Measurements from ENCODE around the gene KCNJ11.

Gene KCNJ11

DNA sequence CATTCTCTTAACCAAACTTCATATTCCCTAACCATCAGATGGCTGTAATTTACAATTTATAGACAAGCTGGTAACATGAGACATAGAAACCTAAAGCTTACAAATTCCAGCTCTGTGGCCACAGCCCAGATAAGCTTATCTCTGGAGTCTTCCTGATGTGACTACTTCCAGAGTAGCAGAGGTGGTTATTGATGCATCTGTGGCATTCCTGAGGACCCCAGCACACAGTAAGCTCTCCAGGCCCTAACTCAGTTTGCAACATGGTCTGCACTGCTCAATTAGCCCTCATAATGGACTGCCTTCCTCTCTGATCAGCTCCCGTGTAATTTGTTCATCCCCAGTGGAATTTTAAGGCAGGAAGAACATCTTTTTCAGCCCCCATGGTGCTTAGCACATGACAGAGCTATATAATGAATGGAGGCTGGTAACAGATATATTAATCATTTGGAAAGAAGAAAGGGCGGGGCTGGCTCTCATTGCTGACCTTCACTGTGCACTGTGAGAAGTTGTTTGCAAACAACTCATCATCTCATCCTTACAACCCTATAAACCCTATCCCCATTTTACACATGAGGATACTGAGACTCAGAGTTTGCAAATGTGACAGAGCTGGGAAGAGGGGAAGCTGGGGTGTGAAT, 30.1 kb upstream of the KCNJ11 start:
- TF ChIP-seq, protein P1, sequence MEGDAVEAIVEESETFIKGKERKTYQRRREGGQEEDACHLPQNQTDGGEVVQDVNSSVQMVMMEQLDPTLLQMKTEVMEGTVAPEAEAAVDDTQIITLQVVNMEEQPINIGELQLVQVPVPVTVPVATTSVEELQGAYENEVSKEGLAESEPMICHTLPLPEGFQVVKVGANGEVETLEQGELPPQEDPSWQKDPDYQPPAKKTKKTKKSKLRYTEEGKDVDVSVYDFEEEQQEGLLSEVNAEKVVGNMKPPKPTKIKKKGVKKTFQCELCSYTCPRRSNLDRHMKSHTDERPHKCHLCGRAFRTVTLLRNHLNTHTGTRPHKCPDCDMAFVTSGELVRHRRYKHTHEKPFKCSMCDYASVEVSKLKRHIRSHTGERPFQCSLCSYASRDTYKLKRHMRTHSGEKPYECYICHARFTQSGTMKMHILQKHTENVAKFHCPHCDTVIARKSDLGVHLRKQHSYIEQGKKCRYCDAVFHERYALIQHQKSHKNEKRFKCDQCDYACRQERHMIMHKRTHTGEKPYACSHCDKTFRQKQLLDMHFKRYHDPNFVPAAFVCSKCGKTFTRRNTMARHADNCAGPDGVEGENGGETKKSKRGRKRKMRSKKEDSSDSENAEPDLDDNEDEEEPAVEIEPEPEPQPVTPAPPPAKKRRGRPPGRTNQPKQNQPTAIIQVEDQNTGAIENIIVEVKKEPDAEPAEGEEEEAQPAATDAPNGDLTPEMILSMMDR (IDR thresholded peaks at IDR 0.05) = no peak
- Histone ChIP-seq H3K4me1 (ENCODE audit: control insufficient read depth in 1 of 2, insufficient read depth in 1 of 2, low read depth in 1 of 2, low read length in 1 of 2) (no peaks in the 10 kb centered on the region), H3K9me3 (no peaks in the 10 kb centered on the region), H3K4me3 (ENCODE audit: low read depth in 1 of 2, low read length in 1 of 2) (no peak overlapping the region), H3K27ac (no peak overlapping the region), H3K36me3 (no peaks in the 10 kb centered on the region), H3K27me3 (peaks cover 4% of the 10 kb centered on the region)

GRCh38 chr11:17416492-17416891, 28.0 kb upstream of the KCNJ11 start:
- H3K4me1 ChIP-seq (ENCODE audit: control insufficient read depth in 1 of 2, insufficient read depth in 1 of 2, low read depth in 1 of 2, low read length in 1 of 2) = no peaks in the 10 kb centered on the region
- no peaks in the 10 kb centered on the region for H3K9me3 ChIP-seq
- H3K27me3 ChIP-seq = peaks cover 4% of the 10 kb centered on the region
- TF ChIP-seq, protein P1 (IDR thresholded peaks at IDR 0.05) = no peak
- no peaks in the 10 kb centered on the region for H3K36me3 ChIP-seq
- H3K27ac ChIP-seq = no peak overlapping the region
- no peak overlapping the region for H3K4me3 ChIP-seq (ENCODE audit: low read depth in 1 of 2, low read length in 1 of 2)

GRCh38 chr11:17415523-17416104, 27.2 kb upstream of the KCNJ11 start:
- Histone ChIP-seq H3K27me3 (peaks cover 4% of the 10 kb centered on the region), H3K36me3 (no peaks in the 10 kb centered on the region), H3K9me3 (no peaks in the 10 kb centered on the region), H3K4me1 (ENCODE audit: control insufficient read depth in 1 of 2, insufficient read depth in 1 of 2, low read depth in 1 of 2, low read length in 1 of 2) (no peaks in the 10 kb centered on the region), H3K27ac (no peak overlapping the region), H3K4me3 (ENCODE audit: low read depth in 1 of 2, low read length in 1 of 2) (no peak overlapping the region)
- TF ChIP-seq, protein P1 (IDR thresholded peaks at IDR 0.05) = no peak

DNA sequence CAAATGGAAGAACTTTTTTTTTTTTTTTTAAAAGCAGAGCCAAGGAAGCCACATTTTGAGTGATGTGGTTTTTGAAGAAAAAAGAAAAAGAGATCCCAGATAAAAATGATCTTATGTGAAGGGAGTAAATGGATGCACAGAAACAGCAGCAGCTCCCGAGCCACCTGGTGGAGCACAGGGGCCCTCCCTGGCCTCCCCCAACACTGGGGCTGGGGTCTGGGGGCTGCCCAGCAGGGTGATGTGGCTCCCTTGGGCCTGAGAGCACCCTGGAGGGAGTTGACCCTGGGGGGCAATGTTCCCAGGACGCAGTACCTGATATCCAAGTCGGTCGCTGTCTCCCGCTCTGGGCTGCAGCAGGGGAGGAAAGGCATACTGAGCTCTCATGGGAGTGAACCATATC, 26.5 kb upstream of the KCNJ11 start:
- no peaks in the 10 kb centered on the region for H3K4me1 ChIP-seq (ENCODE audit: control insufficient read depth in 1 of 2, insufficient read depth in 1 of 2, low read depth in 1 of 2, low read length in 1 of 2)
- H3K36me3 ChIP-seq = no peaks in the 10 kb centered on the region
- no peak overlapping the region for H3K27ac ChIP-seq
- no peak overlapping the region for H3K4me3 ChIP-seq (ENCODE audit: low read depth in 1 of 2, low read length in 1 of 2)
- TF ChIP-seq, protein P1 (IDR thresholded peaks at IDR 0.05) = no peak
- no peaks in the 10 kb centered on the region for H3K9me3 ChIP-seq
- H3K27me3 ChIP-seq = peaks cover 4% of the 10 kb centered on the region

DNA sequence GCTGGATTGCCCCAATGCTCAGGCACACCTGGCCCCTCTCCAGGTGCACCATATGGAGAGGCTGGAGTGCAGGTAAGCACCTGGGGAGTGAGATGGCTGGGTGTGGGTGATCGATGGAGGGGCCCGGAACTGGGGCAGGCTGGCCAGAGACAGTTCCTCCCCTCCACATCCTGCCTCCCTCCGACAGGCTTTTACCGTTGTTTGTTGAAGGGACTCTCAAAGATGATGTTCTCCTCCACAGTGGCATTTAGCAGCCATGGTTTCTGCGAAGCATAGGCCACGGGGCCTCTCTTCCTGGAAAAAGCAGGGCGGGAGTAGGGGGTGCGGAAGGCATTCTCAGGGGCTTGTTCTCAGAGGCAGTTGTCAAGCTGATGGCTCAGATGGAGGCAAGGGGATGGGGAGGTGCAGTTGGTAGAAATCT, 25.9 kb upstream of the KCNJ11 start:
- Histone ChIP-seq H3K27me3 (peaks cover 4% of the 10 kb centered on the region), H3K4me1 (ENCODE audit: control insufficient read depth in 1 of 2, insufficient read depth in 1 of 2, low read depth in 1 of 2, low read length in 1 of 2) (no peaks in the 10 kb centered on the region), H3K4me3 (ENCODE audit: low read depth in 1 of 2, low read length in 1 of 2) (no peak overlapping the region), H3K9me3 (no peaks in the 10 kb centered on the region), H3K36me3 (no peaks in the 10 kb centered on the region), H3K27ac (no peak overlapping the region)
- TF ChIP-seq, protein P1 (IDR thresholded peaks at IDR 0.05) = no peak

All from neutrophil (primary cell).